Hepatocyte (in vitro differentiated cells): ENCODE data around the gene TBX3. TPM values are rescaled to one million over a fixed set of nuclear protein-coding genes. Genes with fewer than 3 reads are reported as not detected.

Source experiments
- DNase-seq: peaks from one replicate; pipeline ENCODE4 v3.0.0-alpha.2; 2016; ENCODE audit warnings: low spot score
- H2AFZ ChIP-seq: fragments of 200-600 bp; sonication (generic); 2 replicates; pipeline ENCODE4 v1.6.0; 2016; ENCODE audit warnings: antibody characterized with exemption, mild to moderate bottlenecking
- H3K27ac ChIP-seq: fragments of 200-600 bp; sonication (generic); 2 replicates; pipeline ENCODE4 v1.5.1; 2016; ENCODE audit warnings: mild to moderate bottlenecking
- H3K27me3 ChIP-seq: fragments of 200-600 bp; sonication (generic); 2 replicates; pipeline ENCODE4 v1.6.1; 2016
- H3K36me3 ChIP-seq: fragments of 200-600 bp; sonication (generic); replicated peaks from 2 replicates; pipeline ENCODE4 v1.5.1; 2016; ENCODE audit warnings: low read depth; ENCODE audit not compliant: insufficient read depth
- H3K4me1 ChIP-seq: fragments of 200-600 bp; sonication (generic); 2 replicates; pipeline ENCODE4 v1.5.1; 2016; ENCODE audit warnings: mild to moderate bottlenecking, moderate library complexity; ENCODE audit not compliant: insufficient read depth
- H3K4me2 ChIP-seq: fragments of 200-600 bp; sonication (generic); 2 replicates; pipeline ENCODE4 v1.6.0; 2016
- H3K4me3 ChIP-seq: fragments of 200-600 bp; sonication (generic); 2 replicates; pipeline ENCODE4 v1.5.1; 2016; ENCODE audit warnings: mild to moderate bottlenecking
- H3K79me2 ChIP-seq: fragments of 200-600 bp; sonication (generic); 2 replicates; pipeline ENCODE4 v1.6.0; 2017; ENCODE audit warnings: mild to moderate bottlenecking
- H3K9me2 ChIP-seq: fragments of 200-600 bp; sonication (generic); replicated peaks from 2 replicates; pipeline ENCODE4 v1.6.0; 2017; ENCODE audit warnings: mild to moderate bottlenecking; ENCODE audit not compliant: insufficient read depth
- H3K9me3 ChIP-seq: fragments of 200-600 bp; sonication (generic); 2 replicates; pipeline ENCODE4 v1.5.1; 2016; ENCODE audit warnings: low read depth, mild to moderate bottlenecking
- H4K20me1 ChIP-seq: fragments of 200-600 bp; sonication (generic); 2 replicates; pipeline ENCODE4 v1.6.0; 2016; ENCODE audit warnings: mild to moderate bottlenecking; ENCODE audit not compliant: insufficient read depth, poor library complexity, severe bottlenecking
- EZH2 ChIP-seq: fragments of 200-600 bp; sonication (generic); IDR thresholded peaks from 2 replicates; pipeline ENCODE4 v1.6.1; 2016; ENCODE audit warnings: antibody characterized with exemption, mild to moderate bottlenecking, borderline replicate concordance
- EZH2phosphoT487 ChIP-seq: fragments of 200-600 bp; sonication (generic); IDR thresholded peaks from one replicate; pipeline ENCODE4 v1.6.1; 2018; ENCODE audit warnings: antibody characterized with exemption, mild to moderate bottlenecking, low read depth, moderate library complexity; ENCODE audit not compliant: unreplicated experiment, severe bottlenecking
- WGBS: methylation state at CpG from one replicate; pipeline ENCODE4 v1.1.6; 2016; ENCODE audit warnings: low lambda C conversion rate; ENCODE audit errors: missing lambda C conversion rate; 5-methylcytosine and 5-hydroxymethylcytosine counted together
- polyA plus RNA-seq: library from polyadenylated mRNA; unstranded; fragments of >200 nt; fragmentation: Nextera tagmentation; extraction: Ambion mirVana; gene quantifications from 2 replicates; pipeline ENCODE4 v1.2.1, GENCODE V29; 2016
- total RNA-seq: library from RNA; depleted of rRNA; stranded (reverse); fragments of >200 nt; gene quantifications from 2 replicates; pipeline ENCODE4 v1.2.3, GENCODE V29; 2014
- TF ChIP-seq, protein P1 (sequence below): fragments of 200-600 bp; sonication (generic); IDR thresholded peaks from 2 replicates; pipeline ENCODE4 v1.5.1; 2016; ENCODE audit warnings: antibody characterized with exemption, mild to moderate bottlenecking; ENCODE audit not compliant: poor library complexity

The TBX3 gene
- total and polyA plus RNA-seq, 2 experiments from 2014 or later, result 109 to 133 TPM

DNA sequence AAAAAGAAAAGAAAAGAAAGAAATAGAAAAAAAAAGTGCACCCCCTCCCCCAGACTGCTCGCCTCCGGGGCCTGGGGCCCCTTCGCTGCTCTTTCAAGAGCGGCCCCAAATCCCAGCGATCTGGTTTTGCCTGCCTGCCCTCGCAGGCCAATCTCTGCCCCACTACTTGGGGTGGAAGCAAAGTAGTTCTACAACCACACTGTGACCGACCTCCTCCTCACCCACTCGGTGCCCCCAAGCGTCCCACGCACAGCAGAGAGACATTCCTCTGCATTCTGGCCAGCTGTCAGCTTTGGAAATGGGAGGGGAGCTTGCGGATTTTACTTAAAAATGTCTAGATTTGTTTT, 2.4 kb upstream of the TBX3 start:
- WGBS, result 20% methylated on average over 11 of the region's 11 CpGs
- H3K27me3 ChIP-seq, result no peaks in the 10 kb centered on the region
- peak overlapping the region; percentile 17 for H3K4me3 ChIP-seq
- no peak for TF ChIP-seq EZH2
- TF ChIP-seq, protein P1, sequence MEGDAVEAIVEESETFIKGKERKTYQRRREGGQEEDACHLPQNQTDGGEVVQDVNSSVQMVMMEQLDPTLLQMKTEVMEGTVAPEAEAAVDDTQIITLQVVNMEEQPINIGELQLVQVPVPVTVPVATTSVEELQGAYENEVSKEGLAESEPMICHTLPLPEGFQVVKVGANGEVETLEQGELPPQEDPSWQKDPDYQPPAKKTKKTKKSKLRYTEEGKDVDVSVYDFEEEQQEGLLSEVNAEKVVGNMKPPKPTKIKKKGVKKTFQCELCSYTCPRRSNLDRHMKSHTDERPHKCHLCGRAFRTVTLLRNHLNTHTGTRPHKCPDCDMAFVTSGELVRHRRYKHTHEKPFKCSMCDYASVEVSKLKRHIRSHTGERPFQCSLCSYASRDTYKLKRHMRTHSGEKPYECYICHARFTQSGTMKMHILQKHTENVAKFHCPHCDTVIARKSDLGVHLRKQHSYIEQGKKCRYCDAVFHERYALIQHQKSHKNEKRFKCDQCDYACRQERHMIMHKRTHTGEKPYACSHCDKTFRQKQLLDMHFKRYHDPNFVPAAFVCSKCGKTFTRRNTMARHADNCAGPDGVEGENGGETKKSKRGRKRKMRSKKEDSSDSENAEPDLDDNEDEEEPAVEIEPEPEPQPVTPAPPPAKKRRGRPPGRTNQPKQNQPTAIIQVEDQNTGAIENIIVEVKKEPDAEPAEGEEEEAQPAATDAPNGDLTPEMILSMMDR, result no peak
- no peak for TF ChIP-seq EZH2phosphoT487
- peaks cover 51% of the 10 kb centered on the region for H3K4me1 ChIP-seq
- peak overlapping the region; percentile 97 for H3K27ac ChIP-seq
- DNase-seq, result no peak
- no peaks in the 10 kb centered on the region for H3K9me2 ChIP-seq
- H3K79me2 ChIP-seq, result peaks cover 88% of the 10 kb centered on the region
- H3K36me3 ChIP-seq, result no peaks in the 10 kb centered on the region
- peak overlapping the region; percentile 88 for H3K4me2 ChIP-seq
- peaks cover 18% of the 10 kb centered on the region for H4K20me1 ChIP-seq
- H2AFZ ChIP-seq, result peak overlapping the region; percentile 14
- no peaks in the 10 kb centered on the region for H3K9me3 ChIP-seq

DNA sequence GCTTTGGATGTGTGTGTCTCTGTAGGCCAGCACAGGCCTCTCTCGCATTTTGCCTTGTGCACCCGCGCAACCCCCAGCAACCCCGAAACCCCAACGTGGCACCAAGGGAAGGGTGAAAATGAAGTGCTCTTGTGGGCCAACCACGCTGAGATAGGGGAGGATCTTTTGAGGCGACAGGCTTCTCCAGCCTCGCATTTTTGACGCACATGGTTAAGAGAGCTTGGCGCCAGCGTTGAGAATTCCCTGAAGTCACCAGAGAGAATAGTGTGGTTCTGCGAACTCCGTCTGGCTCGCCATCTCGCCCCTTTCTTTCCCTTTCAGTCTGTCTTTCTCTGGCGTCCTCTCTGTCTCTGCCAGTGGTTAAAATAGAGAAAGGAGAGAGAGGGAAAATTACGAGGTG, 1.9 kb upstream of the TBX3 start:
- Histone ChIP-seq H3K79me2 (peaks cover 88% of the 10 kb centered on the region), H3K27me3 (no peaks in the 10 kb centered on the region), H2AFZ (no peak overlapping the region), H3K4me3 (no peak overlapping the region), H3K4me1 (peaks cover 45% of the 10 kb centered on the region), H3K9me3 (no peaks in the 10 kb centered on the region), H3K36me3 (no peaks in the 10 kb centered on the region), H4K20me1 (peaks cover 23% of the 10 kb centered on the region), H3K4me2 (peak overlapping the region; percentile 88), H3K27ac (peak overlapping the region; percentile 97), H3K9me2 (no peaks in the 10 kb centered on the region)
- 25% methylated on average over 17 of the region's 17 CpGs for WGBS
- no peak for DNase-seq
- TF ChIP-seq EZH2phosphoT487, result no peak
- no peak for TF ChIP-seq EZH2
- TF ChIP-seq, protein P1, result no peak

DNA sequence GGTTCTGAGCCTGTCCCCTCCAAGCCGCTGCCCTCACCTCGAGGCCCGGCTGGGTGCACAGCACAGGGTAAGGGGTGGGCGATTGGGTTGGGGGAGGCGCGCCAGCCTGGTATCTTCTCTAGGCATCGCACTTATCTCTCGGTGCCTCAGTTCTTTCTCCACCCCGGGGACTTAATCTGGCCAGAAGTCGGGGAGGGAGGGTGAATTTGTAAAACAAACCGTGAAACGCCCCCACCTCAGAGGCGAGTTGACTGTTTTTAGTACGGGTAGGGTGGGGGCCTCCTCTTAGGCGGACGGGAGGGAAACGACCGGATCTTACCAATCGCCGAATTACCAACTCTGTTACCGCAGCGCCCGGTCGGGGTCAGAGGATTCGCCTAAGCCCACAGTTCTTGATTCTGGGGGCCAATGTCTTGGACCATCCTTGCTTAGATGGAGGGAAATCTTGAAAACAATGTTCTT, 1.4 kb upstream of the TBX3 start:
- Histone ChIP-seq H2AFZ (peak overlapping the region; percentile 3), H3K36me3 (peaks cover 2% of the 10 kb centered on the region), H3K79me2 (peaks cover 88% of the 10 kb centered on the region), H3K27ac (peak overlapping the region; percentile 97), H3K4me2 (peak overlapping the region; percentile 88), H3K9me2 (no peaks in the 10 kb centered on the region), H4K20me1 (peaks cover 28% of the 10 kb centered on the region), H3K4me1 (peaks cover 40% of the 10 kb centered on the region), H3K4me3 (peak overlapping the region; percentile 59), H3K9me3 (no peaks in the 10 kb centered on the region), H3K27me3 (no peaks in the 10 kb centered on the region)
- 18% methylated on average over 25 of the region's 25 CpGs for WGBS
- TF ChIP-seq, protein P1, result no peak
- no peak for TF ChIP-seq EZH2
- TF ChIP-seq EZH2phosphoT487, result no peak
- DNase-seq, result no peak

DNA sequence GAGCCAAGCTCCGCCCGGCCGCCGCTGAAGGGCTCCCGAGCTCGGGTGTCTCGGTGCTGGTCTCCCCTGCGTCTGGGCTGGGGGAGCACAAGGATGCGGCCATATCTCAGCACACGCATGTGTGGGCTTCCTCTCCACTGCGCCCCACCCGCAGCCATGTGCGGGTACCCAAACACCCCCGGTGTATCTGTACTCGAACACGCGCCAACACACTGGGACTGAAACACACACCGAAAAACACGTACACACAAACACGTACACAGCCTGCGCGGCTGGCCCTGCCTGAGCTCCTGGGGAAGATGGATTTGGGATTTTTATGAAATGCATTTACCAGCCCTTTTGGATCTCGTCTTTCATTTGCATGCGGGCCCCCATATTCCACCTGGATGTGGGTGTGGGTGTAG, 897 bp upstream of the TBX3 start:
- Histone ChIP-seq H3K9me2 (no peaks in the 10 kb centered on the region), H3K9me3 (no peaks in the 10 kb centered on the region), H3K4me1 (peaks cover 39% of the 10 kb centered on the region), H3K4me3 (peak overlapping the region; percentile 59), H3K27me3 (no peaks in the 10 kb centered on the region), H4K20me1 (peaks cover 33% of the 10 kb centered on the region), H3K36me3 (peaks cover 5% of the 10 kb centered on the region), H2AFZ (peak overlapping the region; percentile 3), H3K27ac (peak overlapping the region; percentile 97), H3K4me2 (peak overlapping the region; percentile 88), H3K79me2 (peaks cover 88% of the 10 kb centered on the region)
- WGBS, result 2% methylated on average over 24 of the region's 24 CpGs
- no peak for DNase-seq
- TF ChIP-seq, protein P1, result no peak
- TF ChIP-seq EZH2phosphoT487, result no peak
- TF ChIP-seq EZH2, result no peak
